Measurements from ENCODE around the gene RXFP3.
"Not testable (repeated sequence)": the region's sequence is repeated elsewhere in the genome, so short reads cannot be mapped to it uniquely, and the experiment has no call there.

The RXFP3 gene

GRCh38 chr5:33941090-33941489 is 4.9 kb downstream of the RXFP3 start:
- no peak overlapping the region for H3K4me3 ChIP-seq (ENCODE audit: low read depth, low read length)
- no peak for TF ChIP-seq CTCF (IDR thresholded peaks at IDR 0.05; ENCODE audit: borderline replicate concordance, insufficient read depth, low read depth, low read length)

GRCh38 chr5:33944543-33945132 is 8.5 kb downstream of the RXFP3 start:
- no peak overlapping the region for H3K4me3 ChIP-seq (ENCODE audit: low read depth, low read length)
- TF ChIP-seq CTCF (IDR thresholded peaks at IDR 0.05; ENCODE audit: borderline replicate concordance, insufficient read depth, low read depth, low read length), result no peak

GRCh38 chr5:33952175-33952574 is 16.0 kb downstream of the RXFP3 start:
- not testable (repeated sequence) for H3K4me3 ChIP-seq (ENCODE audit: low read depth, low read length)

GRCh38 chr5:33957577-33958150 is 21.5 kb downstream of the RXFP3 start:
- H3K4me3 ChIP-seq (ENCODE audit: low read depth, low read length), result no peak overlapping the region
- TF ChIP-seq CTCF (IDR thresholded peaks at IDR 0.05; ENCODE audit: borderline replicate concordance, insufficient read depth, low read depth, low read length), result no peak

GRCh38 chr5:33958176-33958575 is 22.0 kb downstream of the RXFP3 start:
- TF ChIP-seq CTCF (IDR thresholded peaks at IDR 0.05; ENCODE audit: borderline replicate concordance, insufficient read depth, low read depth, low read length), result no peak
- no peak overlapping the region for H3K4me3 ChIP-seq (ENCODE audit: low read depth, low read length)

- no peak for TF ChIP-seq CTCF (IDR thresholded peaks at IDR 0.05; ENCODE audit: borderline replicate concordance, insufficient read depth, low read depth, low read length)
Measured at GRCh38 chr5:33964132-33964700, 28.0 kb downstream of the RXFP3 start.

GRCh38 chr5:33966805-33967204 is 30.6 kb downstream of the RXFP3 start:
- no peak overlapping the region for H3K4me3 ChIP-seq (ENCODE audit: low read depth, low read length)
- TF ChIP-seq CTCF (IDR thresholded peaks at IDR 0.05; ENCODE audit: borderline replicate concordance, insufficient read depth, low read depth, low read length), result no peak

More at GRCh38 chr5:33964132-33964700, 28.0 kb downstream of the RXFP3 start:
- no peak overlapping the region for H3K4me3 ChIP-seq (ENCODE audit: low read depth, low read length)
